Endodermal cell (in vitro differentiated cells): Measurements from ENCODE around the gene NEB. TPM values are rescaled to one million over a fixed set of nuclear protein-coding genes. Genes with fewer than 3 reads are reported as not detected.
A peak's percentile ranks its signal among the peaks of the same experiment; 100 is the strongest.

Source experiments
- DNase-seq: peaks from one replicate; pipeline ENCODE4 v3.0.0-alpha.2; 2017
- H3K27ac ChIP-seq: 2 replicates; pipeline ENCODE4 v1.5.1; 2013; ENCODE audit warnings: mild to moderate bottlenecking, low read depth, low read length, moderate library complexity
- H3K27me3 ChIP-seq: 2 replicates; pipeline ENCODE4 v1.6.1; 2013; ENCODE audit warnings: mild to moderate bottlenecking, low read length, moderate library complexity; ENCODE audit not compliant: insufficient read depth, control insufficient read depth, poor library complexity, severe bottlenecking
- H3K36me3 ChIP-seq: 2 replicates; pipeline ENCODE4 v1.7.0; 2013; ENCODE audit warnings: mild to moderate bottlenecking, low read length, moderate library complexity; ENCODE audit not compliant: control insufficient read depth, insufficient read depth
- H3K4me1 ChIP-seq: one replicate; pipeline ENCODE4 v1.7.0; 2013; ENCODE audit warnings: low read length; ENCODE audit not compliant: control insufficient read depth, insufficient read depth
- H3K4me3 ChIP-seq: 2 replicates; pipeline ENCODE4 v1.5.1; 2013; ENCODE audit warnings: mild to moderate bottlenecking, low read length, moderate library complexity
- H3K9ac ChIP-seq: 2 replicates; pipeline ENCODE4 v1.6.1; 2013; ENCODE audit warnings: mild to moderate bottlenecking, low read length, moderate library complexity; ENCODE audit not compliant: poor library complexity, severe bottlenecking; ENCODE audit errors: extremely low read depth
- H3K9me3 ChIP-seq: 2 replicates; pipeline ENCODE4 v1.6.1; 2013; ENCODE audit warnings: mild to moderate bottlenecking, low read length, moderate library complexity; ENCODE audit not compliant: control insufficient read depth
- H3K27ac Mint-ChIP-seq: 2 replicates; pipeline ENCODE4 v1.8.0; 2020; ENCODE audit warnings: mixed read lengths
- H3K27me3 Mint-ChIP-seq: 2 replicates; pipeline ENCODE4 v1.8.0; 2021; ENCODE audit warnings: mild to moderate bottlenecking, mixed read lengths; ENCODE audit not compliant: insufficient read depth
- H3K36me3 Mint-ChIP-seq: 2 replicates; pipeline ENCODE4 v1.8.0; 2020; ENCODE audit warnings: low read depth, mixed read lengths
- H3K4me1 Mint-ChIP-seq: 2 replicates; pipeline ENCODE4 v1.8.0; 2020; ENCODE audit warnings: mixed read lengths
- H3K4me3 Mint-ChIP-seq: 2 replicates; pipeline ENCODE4 v1.8.0; 2020; ENCODE audit warnings: mild to moderate bottlenecking, moderate library complexity, mixed read lengths
- H3K9me3 Mint-ChIP-seq: 2 replicates; pipeline ENCODE4 v1.8.0; 2020; ENCODE audit warnings: mild to moderate bottlenecking, mixed read lengths
- WGBS, 2 experiments: methylation state at CpG; one replicate each; pipeline versions ENCODE4 v1.1.5 to v1.1.7; 2013; ENCODE audit warnings: missing lambda C conversion rate in 2 of 2, mixed read lengths in 1 of 2; ENCODE audit not compliant: insufficient coverage in 1 of 2, insufficient read length in 1 of 2; 5-methylcytosine and 5-hydroxymethylcytosine counted together
- total RNA-seq, 2 donors: library from RNA; stranded (reverse); fragmentation: NEBNext Ultra II Directional in 1 of 2; extraction: Animal tissue kit (Norgen Biotek cat#: 25700) in 1 of 2; gene quantifications; 2 replicates in 1 of 2; 3 replicates in 1 of 2; pipeline ENCODE4 v1.2.1, GENCODE V29; 2021
- TF ChIP-seq, protein P1 (sequence below): fragments of 200-600 bp; sonication (generic); conservative IDR thresholded peaks from 2 replicates; pipeline ENCODE4 v1.5.0; 2021; ENCODE audit warnings: antibody characterized with exemption, mild to moderate bottlenecking

NEB gene
- total RNA-seq, 2 donors from 2014 or later = 4.4 to 5.4 TPM

DNA sequence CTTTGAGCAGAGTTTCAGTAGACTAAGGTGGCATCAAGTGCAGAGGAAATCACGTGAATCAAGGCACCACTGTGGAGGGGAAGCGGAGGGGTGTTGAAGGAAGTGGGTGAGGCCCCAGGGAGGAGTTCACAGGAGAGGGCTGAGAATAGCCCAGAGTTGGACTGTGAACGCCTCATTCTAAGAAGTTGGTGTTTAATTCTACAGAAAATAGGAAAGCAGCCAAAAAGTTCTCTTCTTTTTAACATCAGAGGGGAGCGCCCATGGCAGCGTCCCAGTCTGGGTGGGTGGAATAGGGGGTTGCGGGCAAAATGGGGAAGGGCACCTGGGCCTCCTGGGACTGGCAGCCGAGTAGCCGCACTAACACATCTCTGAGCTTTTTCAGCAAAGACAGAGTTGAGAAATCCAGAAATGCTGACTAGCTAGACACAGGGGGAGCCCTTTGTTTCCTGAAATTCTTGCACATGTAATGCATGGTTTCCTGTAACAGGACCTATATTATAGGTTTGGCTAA is 97.0 kb downstream of the NEB start:
- no peaks in the 10 kb centered on the region for H3K4me1 ChIP-seq
- Mint-ChIP-seq H3K4me1 (no peaks in the 10 kb centered on the region), H3K4me3 (no peak overlapping the region), H3K27me3 (no peaks in the 10 kb centered on the region), H3K27ac (no peak overlapping the region), H3K9me3 (peaks cover 5% of the 10 kb centered on the region), H3K36me3 (peaks cover 15% of the 10 kb centered on the region)
- H3K9ac ChIP-seq = no peak overlapping the region
- no peak overlapping the region for H3K27ac ChIP-seq
- 90 to 94% methylated on average over 5 to 8 of the region's 8 CpGs for WGBS, 2 experiments
- TF ChIP-seq, protein P1, sequence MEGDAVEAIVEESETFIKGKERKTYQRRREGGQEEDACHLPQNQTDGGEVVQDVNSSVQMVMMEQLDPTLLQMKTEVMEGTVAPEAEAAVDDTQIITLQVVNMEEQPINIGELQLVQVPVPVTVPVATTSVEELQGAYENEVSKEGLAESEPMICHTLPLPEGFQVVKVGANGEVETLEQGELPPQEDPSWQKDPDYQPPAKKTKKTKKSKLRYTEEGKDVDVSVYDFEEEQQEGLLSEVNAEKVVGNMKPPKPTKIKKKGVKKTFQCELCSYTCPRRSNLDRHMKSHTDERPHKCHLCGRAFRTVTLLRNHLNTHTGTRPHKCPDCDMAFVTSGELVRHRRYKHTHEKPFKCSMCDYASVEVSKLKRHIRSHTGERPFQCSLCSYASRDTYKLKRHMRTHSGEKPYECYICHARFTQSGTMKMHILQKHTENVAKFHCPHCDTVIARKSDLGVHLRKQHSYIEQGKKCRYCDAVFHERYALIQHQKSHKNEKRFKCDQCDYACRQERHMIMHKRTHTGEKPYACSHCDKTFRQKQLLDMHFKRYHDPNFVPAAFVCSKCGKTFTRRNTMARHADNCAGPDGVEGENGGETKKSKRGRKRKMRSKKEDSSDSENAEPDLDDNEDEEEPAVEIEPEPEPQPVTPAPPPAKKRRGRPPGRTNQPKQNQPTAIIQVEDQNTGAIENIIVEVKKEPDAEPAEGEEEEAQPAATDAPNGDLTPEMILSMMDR = no peak
- no peaks in the 10 kb centered on the region for H3K27me3 ChIP-seq
- no peak overlapping the region for H3K4me3 ChIP-seq
- DNase-seq = no peak
- peaks cover 7% of the 10 kb centered on the region for H3K9me3 ChIP-seq
- H3K36me3 ChIP-seq = no peaks in the 10 kb centered on the region

DNA sequence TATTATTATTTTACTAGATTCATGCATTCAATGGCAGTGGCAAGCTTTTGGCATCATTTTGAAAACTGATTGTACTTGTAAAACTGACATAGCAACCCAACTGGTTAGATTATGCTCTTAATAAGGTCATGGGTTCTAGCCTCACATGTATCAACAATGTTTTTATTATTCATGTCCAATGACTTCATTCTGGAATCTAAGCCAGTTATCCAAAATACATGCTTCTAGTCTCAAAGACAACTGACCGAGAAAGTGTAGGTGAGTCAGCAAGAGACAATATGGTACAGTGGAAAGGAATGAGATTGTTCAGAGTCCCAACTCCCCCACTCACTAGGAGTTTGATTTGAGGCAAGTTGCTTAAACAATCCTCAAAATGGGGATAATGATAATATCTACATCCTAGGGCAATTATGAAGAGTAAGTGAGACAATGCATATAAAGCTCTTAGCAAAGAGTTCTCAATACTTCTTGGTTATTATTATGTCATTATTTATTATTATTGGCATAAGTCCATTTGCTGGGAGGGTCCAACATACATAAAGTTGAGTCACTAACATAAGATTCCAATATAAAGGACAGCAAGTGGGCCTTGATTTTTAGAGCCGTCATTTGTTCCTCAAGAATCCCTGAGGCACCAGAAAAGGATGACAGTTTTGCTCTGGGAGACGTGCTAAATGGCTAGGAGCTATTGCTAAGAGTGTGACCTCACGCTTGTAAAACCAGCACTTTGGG is 99.4 kb downstream of the NEB start:
- TF ChIP-seq, protein P1 = no peak
- Histone ChIP-seq H3K4me1 (no peaks in the 10 kb centered on the region), H3K27me3 (no peaks in the 10 kb centered on the region), H3K9me3 (peaks cover 7% of the 10 kb centered on the region), H3K9ac (no peak overlapping the region), H3K27ac (no peak overlapping the region), H3K36me3 (no peaks in the 10 kb centered on the region), H3K4me3 (no peak overlapping the region)
- Mint-ChIP-seq H3K4me3 (no peak overlapping the region), H3K36me3 (peaks cover 15% of the 10 kb centered on the region), H3K4me1 (no peaks in the 10 kb centered on the region), H3K27me3 (no peaks in the 10 kb centered on the region), H3K9me3 (peaks cover 5% of the 10 kb centered on the region), H3K27ac (no peak overlapping the region)
- WGBS, 2 experiments = 83 to 91% methylated on average over 2 to 4 of the region's 4 CpGs
- DNase-seq = no peak

DNA sequence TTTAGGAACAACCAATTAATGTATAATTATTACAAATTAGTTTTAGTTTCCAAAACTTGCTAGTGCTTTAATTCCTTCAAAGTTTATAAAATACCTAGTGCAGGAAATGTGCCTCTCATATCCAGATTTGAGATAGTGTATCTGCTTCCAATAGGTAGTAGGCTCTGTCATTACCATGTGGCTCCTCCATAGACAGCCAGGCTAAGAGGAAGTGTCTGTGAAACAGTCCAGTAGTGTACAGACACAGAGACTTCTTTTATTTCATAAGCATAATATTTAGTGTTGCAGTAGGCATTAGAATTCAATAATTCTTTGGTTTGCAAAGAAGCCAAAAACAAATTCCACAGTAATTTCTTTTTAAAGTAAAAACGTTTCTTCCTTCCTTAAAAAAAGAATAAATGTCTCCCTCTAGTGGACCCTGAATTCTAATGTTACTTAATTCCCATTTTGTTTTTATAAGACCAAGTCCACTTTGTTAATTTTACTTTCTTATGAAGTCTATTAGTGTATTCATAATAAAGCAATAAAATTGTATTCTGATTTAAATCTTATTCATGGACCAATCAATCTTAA is 101.2 kb downstream of the NEB start:
- Mint-ChIP-seq H3K27ac (no peak overlapping the region), H3K4me1 (no peaks in the 10 kb centered on the region), H3K36me3 (peaks cover 15% of the 10 kb centered on the region), H3K27me3 (no peaks in the 10 kb centered on the region), H3K4me3 (no peak overlapping the region), H3K9me3 (peaks cover 5% of the 10 kb centered on the region)
- TF ChIP-seq, protein P1 = peak; percentile 76
- Histone ChIP-seq H3K4me3 (no peak overlapping the region), H3K27me3 (no peaks in the 10 kb centered on the region), H3K9me3 (peaks cover 7% of the 10 kb centered on the region), H3K36me3 (no peaks in the 10 kb centered on the region), H3K27ac (no peak overlapping the region), H3K9ac (no peak overlapping the region), H3K4me1 (no peaks in the 10 kb centered on the region)
- WGBS, 2 experiments = 54 to 100% methylated on average over 1 of the region's 1 CpG
- no peak for DNase-seq
